A549 (cell line): Measurements from ENCODE around the gene HBG2. TPM values are rescaled to one million over a fixed set of nuclear protein-coding genes. Genes with fewer than 3 reads are reported as not detected.

Experiments used
- ATAC-seq, 2 experiments: fragments of 200-7000 bp in 1 of 2; fragments of >200 bp in 1 of 2; cut with Nextera tagmentation in 1 of 2; cut with Tn5 transposase in 1 of 2; 3 replicates each; pipeline versions ENCODE4 v1.8.0 to v1.9.1; 2018 to 2020; ENCODE audit warnings: mild to moderate bottlenecking in 1 of 2, moderate library complexity in 1 of 2
- CTCF ChIA-PET: fragments of 300-600 bp; sonication (Branson Sonifier 250); formaldehyde crosslinking; extraction: SDS; loops from one replicate; lab custom pipeline; 2021; ENCODE audit warnings: antibody characterized with exemption, inconsistent platforms; lab: Yijun Ruan, JAX
- POLR2A ChIA-PET: fragments of 350-600 bp; formaldehyde crosslinking; extraction: SDS; loops from one replicate; lab custom pipeline; 2021; ENCODE audit warnings: antibody characterized with exemption, inconsistent platforms; lab: Yijun Ruan, JAX
- DNase-seq, 2 experiments: peaks; one replicate each; pipeline versions ENCODE4 v3.0.0 to v3.0.0-alpha.2; 2011 to 2016; ENCODE audit warnings: low read depth in 1 of 2, low spot score in 1 of 2
- FAIRE-seq: peaks from 2 replicates; lab custom pipeline; 2011; peaks lifted over from hg19 to GRCh38; lab: Jason Lieb, UNC
- H3K27ac ChIP-seq, 2 experiments: fragments of >200 bp; sonication (Bioruptor Twin); formaldehyde crosslinking; 3 replicates each; pipeline ENCODE4 v1.5.1; 2016 to 2017
- H3K4me1 ChIP-seq: fragments of >200 bp; sonication (Bioruptor Twin); formaldehyde crosslinking; 3 replicates; pipeline ENCODE4 v1.6.1; 2016
- H3K4me2 ChIP-seq: fragments of >200 bp; sonication (Bioruptor Twin); formaldehyde crosslinking; 3 replicates; pipeline ENCODE4 v1.6.1; 2016
- H3K4me3 ChIP-seq: fragments of >200 bp; sonication (Bioruptor Twin); formaldehyde crosslinking; 3 replicates; pipeline ENCODE4 v1.5.1; 2016
- H3K9me3 ChIP-seq: fragments of >200 bp; sonication (Bioruptor Twin); formaldehyde crosslinking; 3 replicates; pipeline ENCODE4 v1.6.1; 2016
- CBX8 ChIP-seq: fragments of 200-600 bp; sonication (generic); IDR thresholded peaks from 2 replicates; pipeline ENCODE4 v1.6.1; 2016
- E2F6 ChIP-seq: IDR thresholded peaks from 2 replicates; pipeline ENCODE4 v1.6.1; 2012; ENCODE audit warnings: low read depth, borderline replicate concordance
- EHMT2 ChIP-seq: fragments of 200-600 bp; sonication (generic); IDR thresholded peaks from 2 replicates; pipeline ENCODE4 v1.6.1; 2016; ENCODE audit warnings: antibody characterized with exemption, low read depth, mild to moderate bottlenecking, moderate library complexity
- EP300 ChIP-seq, 2 experiments: fragments of >200 bp; sonication (Bioruptor Twin); formaldehyde crosslinking; IDR thresholded peaks; 2 replicates in 1 of 2; 3 replicates in 1 of 2; pipeline ENCODE4 v1.6.1; 2016 to 2017
- FOSL2 ChIP-seq, 2 experiments: fragments of 450-650 bp in 1 of 2; fragments of >200 bp in 1 of 2; sonication (Bioruptor Twin) in 1 of 2; formaldehyde crosslinking; IDR thresholded peaks; 2 replicates each; pipeline versions ENCODE4 v1.5.0 to v1.6.1; 2016 to 2020; ENCODE audit warnings: mild to moderate bottlenecking in 1 of 2, moderate library complexity in 1 of 2
- GATA3 ChIP-seq: IDR thresholded peaks from 2 replicates; pipeline ENCODE4 v1.6.1; 2012; ENCODE audit warnings: borderline replicate concordance
- HES2 ChIP-seq: fragments of >200 bp; sonication (Bioruptor Twin); formaldehyde crosslinking; IDR thresholded peaks from 2 replicates; pipeline ENCODE4 v1.6.1; 2016
- HEYL ChIP-seq: fragments of 250-450 bp; sonication (Bioruptor Pico); IDR thresholded peaks from 2 replicates; pipeline ENCODE4 v1.8.0; 2021; ENCODE audit warnings: mild to moderate bottlenecking, moderate library complexity
- KDM5A ChIP-seq: fragments of 200-600 bp; sonication (generic); IDR thresholded peaks from 2 replicates; pipeline ENCODE4 v1.6.1; 2016; ENCODE audit warnings: antibody characterized with exemption, mild to moderate bottlenecking
- MAZ ChIP-seq: fragments of 150-350 bp; IDR thresholded peaks from 2 replicates; pipeline ENCODE4 v1.6.1; 2014; ENCODE audit warnings: antibody characterized with exemption, low read depth, low read length, borderline replicate concordance
- NPAS2 ChIP-seq: fragments of 250-450 bp; sonication (Bioruptor Pico); IDR thresholded peaks from 2 replicates; pipeline ENCODE4 v1.8.0; 2022; ENCODE audit warnings: mild to moderate bottlenecking, moderate library complexity, borderline replicate concordance
- NR3C1 ChIP-seq: fragments of >200 bp; sonication (Bioruptor Twin); formaldehyde crosslinking; IDR thresholded peaks from 3 replicates; pipeline ENCODE4 v1.6.1; 2017
- PBX3 ChIP-seq: IDR thresholded peaks from 2 replicates; pipeline ENCODE4 v1.6.1; 2012
- POLR2A ChIP-seq: IDR thresholded peaks from 2 replicates; pipeline ENCODE4 v1.6.1; 2012; ENCODE audit warnings: mild to moderate bottlenecking, low read length
- RARB ChIP-seq: fragments of 250-450 bp; sonication (Bioruptor Pico); IDR thresholded peaks from 2 replicates; pipeline ENCODE4 v1.8.0; 2021; ENCODE audit warnings: mild to moderate bottlenecking, moderate library complexity
- REST ChIP-seq: fragments of 200-600 bp; sonication (generic); IDR thresholded peaks from 2 replicates; pipeline ENCODE4 v1.6.1; 2016; ENCODE audit warnings: antibody characterized with exemption, mild to moderate bottlenecking, moderate library complexity
- RFX5 ChIP-seq: fragments of 450-650 bp; IDR thresholded peaks from 2 replicates; pipeline ENCODE4 v1.7.1; 2014; ENCODE audit warnings: antibody characterized with exemption, mild to moderate bottlenecking, moderate library complexity
- SMC3 ChIP-seq: fragments of >200 bp; sonication (Bioruptor Twin); formaldehyde crosslinking; IDR thresholded peaks from 3 replicates; pipeline ENCODE4 v1.6.1; 2018; ENCODE audit warnings: inconsistent platforms
- TP53 ChIP-seq: fragments of 250-450 bp; sonication (Bioruptor Pico); IDR thresholded peaks from 2 replicates; pipeline ENCODE4 v1.5.0; 2021; ENCODE audit warnings: mild to moderate bottlenecking, moderate library complexity
- ZC3H11A ChIP-seq: fragments of 450-650 bp; IDR thresholded peaks from 2 replicates; pipeline ENCODE4 v1.6.1; 2014; ENCODE audit warnings: antibody characterized with exemption, mild to moderate bottlenecking
- ZFP36 ChIP-seq: fragments of 450-650 bp; IDR thresholded peaks from 2 replicates; pipeline ENCODE4 v1.6.1; 2014; ENCODE audit warnings: borderline replicate concordance; ENCODE audit not compliant: partially characterized antibody
- ZNF302 ChIP-seq: fragments of 250-450 bp; sonication (Bioruptor Pico); IDR thresholded peaks from 2 replicates; pipeline ENCODE4 v1.9.0; 2021; ENCODE audit warnings: inconsistent platforms, mild to moderate bottlenecking, moderate library complexity
- WGBS: methylation state at CpG from one replicate; pipeline ENCODE4 v1.1.6; 2017; ENCODE audit errors: missing lambda C conversion rate; 5-methylcytosine and 5-hydroxymethylcytosine counted together
- polyA plus RNA-seq, 4 experiments: library from polyadenylated mRNA; depleted of rRNA in 3 of 4; stranded (reverse); fragments of >200 nt; fragmentation: RNase III in 1 of 4; extraction: RNeasy Plus Mini Kit Qiagen cat#74134 plus additional on column Dnase treatment in 1 of 4; gene quantifications; 2 replicates in 3 of 4; 3 replicates in 1 of 4; pipeline ENCODE4 v1.2.3, GENCODE V29; 2011 to 2017
- TF ChIP-seq, protein P1 (sequence below): fragments of 250-450 bp; sonication (Bioruptor Pico); IDR thresholded peaks from 2 replicates; pipeline ENCODE4 v1.5.0; 2020; ENCODE audit warnings: low read depth, mild to moderate bottlenecking, moderate library complexity
- TF ChIP-seq, protein P2 (sequence below): fragments of >200 bp; sonication (Bioruptor Twin); formaldehyde crosslinking; IDR thresholded peaks from 3 replicates; pipeline ENCODE4 v1.5.1; 2016
- TF ChIP-seq, protein P3 (sequence below): fragments of 250-450 bp; sonication (Bioruptor Pico); IDR thresholded peaks from 2 replicates; pipeline ENCODE4 v1.5.0; 2021; ENCODE audit warnings: mild to moderate bottlenecking, moderate library complexity, borderline replicate concordance

HBG2 gene
- polyA plus RNA-seq, 2 of the 4 experiments (the other 2 are of a cell fraction): not detected

DNA sequence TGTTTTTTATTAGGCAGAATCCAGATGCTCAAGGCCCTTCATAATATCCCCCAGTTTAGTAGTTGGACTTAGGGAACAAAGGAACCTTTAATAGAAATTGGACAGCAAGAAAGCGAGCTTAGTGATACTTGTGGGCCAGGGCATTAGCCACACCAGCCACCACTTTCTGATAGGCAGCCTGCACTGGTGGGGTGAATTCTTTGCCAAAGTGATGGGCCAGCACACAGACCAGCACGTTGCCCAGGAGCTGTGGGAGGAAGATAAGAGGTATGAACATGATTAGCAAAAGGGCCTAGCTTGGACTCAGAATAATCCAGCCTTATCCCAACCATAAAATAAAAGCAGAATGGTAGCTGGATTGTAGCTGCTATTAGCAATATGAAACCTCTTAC is 29.1 kb downstream of the HBG2 start:
- no peak overlapping the region for H3K4me2 ChIP-seq
- 29% methylated on average over 2 of the region's 2 CpGs for WGBS
- no peaks in the 10 kb centered on the region for H3K9me3 ChIP-seq
- no peak overlapping the region for H3K4me3 ChIP-seq
- ATAC-seq: no peak
- no peak overlapping the region for H3K27ac ChIP-seq
- TF ChIP-seq SMC3 (no peak), RFX5 (no peak), ZC3H11A (no peak), HES2 (no peak)
- TF ChIP-seq, protein P1, sequence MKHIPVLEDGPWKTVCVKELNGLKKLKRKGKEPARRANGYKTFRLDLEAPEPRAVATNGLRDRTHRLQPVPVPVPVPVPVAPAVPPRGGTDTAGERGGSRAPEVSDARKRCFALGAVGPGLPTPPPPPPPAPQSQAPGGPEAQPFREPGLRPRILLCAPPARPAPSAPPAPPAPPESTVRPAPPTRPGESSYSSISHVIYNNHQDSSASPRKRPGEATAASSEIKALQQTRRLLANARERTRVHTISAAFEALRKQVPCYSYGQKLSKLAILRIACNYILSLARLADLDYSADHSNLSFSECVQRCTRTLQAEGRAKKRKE: no peak
- TF ChIP-seq, all 56 proteins: peak for 0
- no peaks in the 10 kb centered on the region for H3K4me1 ChIP-seq
- FAIRE-seq (no peak), DNase-seq (no peak)
- ChIA-PET CTCF (no interaction called here), POLR2A (no interaction called here)

GRCh38 chr11:5224538-5225479 is 29.8 kb downstream of the HBG2 start:
- POLR2A ChIA-PET: no interaction called here
- CTCF ChIA-PET: no interaction called here

More at GRCh38 chr11:5224538-5225479, 29.8 kb downstream of the HBG2 start:
- no peak for FAIRE-seq
- Histone ChIP-seq H3K4me2 (no peak overlapping the region), H3K27ac (no peak overlapping the region), H3K4me3 (no peak overlapping the region), H3K4me1 (no peaks in the 10 kb centered on the region), H3K9me3 (no peaks in the 10 kb centered on the region)
- no peak for DNase-seq
- TF ChIP-seq, protein P2, sequence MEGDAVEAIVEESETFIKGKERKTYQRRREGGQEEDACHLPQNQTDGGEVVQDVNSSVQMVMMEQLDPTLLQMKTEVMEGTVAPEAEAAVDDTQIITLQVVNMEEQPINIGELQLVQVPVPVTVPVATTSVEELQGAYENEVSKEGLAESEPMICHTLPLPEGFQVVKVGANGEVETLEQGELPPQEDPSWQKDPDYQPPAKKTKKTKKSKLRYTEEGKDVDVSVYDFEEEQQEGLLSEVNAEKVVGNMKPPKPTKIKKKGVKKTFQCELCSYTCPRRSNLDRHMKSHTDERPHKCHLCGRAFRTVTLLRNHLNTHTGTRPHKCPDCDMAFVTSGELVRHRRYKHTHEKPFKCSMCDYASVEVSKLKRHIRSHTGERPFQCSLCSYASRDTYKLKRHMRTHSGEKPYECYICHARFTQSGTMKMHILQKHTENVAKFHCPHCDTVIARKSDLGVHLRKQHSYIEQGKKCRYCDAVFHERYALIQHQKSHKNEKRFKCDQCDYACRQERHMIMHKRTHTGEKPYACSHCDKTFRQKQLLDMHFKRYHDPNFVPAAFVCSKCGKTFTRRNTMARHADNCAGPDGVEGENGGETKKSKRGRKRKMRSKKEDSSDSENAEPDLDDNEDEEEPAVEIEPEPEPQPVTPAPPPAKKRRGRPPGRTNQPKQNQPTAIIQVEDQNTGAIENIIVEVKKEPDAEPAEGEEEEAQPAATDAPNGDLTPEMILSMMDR: no peak
- no peak for TF ChIP-seq TP53 (CRISPR knock-in tag)
- TF ChIP-seq NPAS2 (CRISPR knock-in tag): no peak
- no peak for TF ChIP-seq CBX8
- no peak for TF ChIP-seq EHMT2
- no peak for TF ChIP-seq GATA3
- TF ChIP-seq REST: no peak
- TF ChIP-seq POLR2A: no peak
- no peak for TF ChIP-seq E2F6
- TF ChIP-seq PBX3: no peak
- no peak for TF ChIP-seq KDM5A
- TF ChIP-seq RARB (CRISPR knock-in tag): no peak
- no peak for TF ChIP-seq ZNF302 (CRISPR knock-in tag)
- TF ChIP-seq FOSL2 (IDR thresholded peaks at IDR 0.05): no peak
- TF ChIP-seq FOSL2 (CRISPR knock-in tag; IDR thresholded peaks at IDR 0.05): no peak
- no peak for TF ChIP-seq ZFP36
- no peak for TF ChIP-seq MAZ
- TF ChIP-seq, protein P3, sequence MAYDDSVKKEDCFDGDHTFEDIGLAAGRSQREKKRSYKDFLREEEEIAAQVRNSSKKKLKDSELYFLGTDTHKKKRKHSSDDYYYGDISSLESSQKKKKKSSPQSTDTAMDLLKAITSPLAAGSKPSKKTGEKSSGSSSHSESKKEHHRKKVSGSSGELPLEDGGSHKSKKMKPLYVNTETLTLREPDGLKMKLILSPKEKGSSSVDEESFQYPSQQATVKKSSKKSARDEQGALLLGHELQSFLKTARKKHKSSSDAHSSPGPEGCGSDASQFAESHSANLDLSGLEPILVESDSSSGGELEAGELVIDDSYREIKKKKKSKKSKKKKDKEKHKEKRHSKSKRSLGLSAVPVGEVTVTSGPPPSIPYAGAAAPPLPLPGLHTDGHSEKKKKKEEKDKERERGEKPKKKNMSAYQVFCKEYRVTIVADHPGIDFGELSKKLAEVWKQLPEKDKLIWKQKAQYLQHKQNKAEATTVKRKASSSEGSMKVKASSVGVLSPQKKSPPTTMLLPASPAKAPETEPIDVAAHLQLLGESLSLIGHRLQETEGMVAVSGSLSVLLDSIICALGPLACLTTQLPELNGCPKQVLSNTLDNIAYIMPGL (CRISPR knock-in tag): no peak
- TF ChIP-seq EP300 (IDR thresholded peaks at IDR 0.05): no peak
- no peak for TF ChIP-seq NR3C1
- no peak for TF ChIP-seq HEYL
- ATAC-seq: no peak
- WGBS: 46% methylated on average over 6 of the region's 6 CpGs
